ENCODE measurements around the gene MECP2.

MECP2 gene

DNA sequence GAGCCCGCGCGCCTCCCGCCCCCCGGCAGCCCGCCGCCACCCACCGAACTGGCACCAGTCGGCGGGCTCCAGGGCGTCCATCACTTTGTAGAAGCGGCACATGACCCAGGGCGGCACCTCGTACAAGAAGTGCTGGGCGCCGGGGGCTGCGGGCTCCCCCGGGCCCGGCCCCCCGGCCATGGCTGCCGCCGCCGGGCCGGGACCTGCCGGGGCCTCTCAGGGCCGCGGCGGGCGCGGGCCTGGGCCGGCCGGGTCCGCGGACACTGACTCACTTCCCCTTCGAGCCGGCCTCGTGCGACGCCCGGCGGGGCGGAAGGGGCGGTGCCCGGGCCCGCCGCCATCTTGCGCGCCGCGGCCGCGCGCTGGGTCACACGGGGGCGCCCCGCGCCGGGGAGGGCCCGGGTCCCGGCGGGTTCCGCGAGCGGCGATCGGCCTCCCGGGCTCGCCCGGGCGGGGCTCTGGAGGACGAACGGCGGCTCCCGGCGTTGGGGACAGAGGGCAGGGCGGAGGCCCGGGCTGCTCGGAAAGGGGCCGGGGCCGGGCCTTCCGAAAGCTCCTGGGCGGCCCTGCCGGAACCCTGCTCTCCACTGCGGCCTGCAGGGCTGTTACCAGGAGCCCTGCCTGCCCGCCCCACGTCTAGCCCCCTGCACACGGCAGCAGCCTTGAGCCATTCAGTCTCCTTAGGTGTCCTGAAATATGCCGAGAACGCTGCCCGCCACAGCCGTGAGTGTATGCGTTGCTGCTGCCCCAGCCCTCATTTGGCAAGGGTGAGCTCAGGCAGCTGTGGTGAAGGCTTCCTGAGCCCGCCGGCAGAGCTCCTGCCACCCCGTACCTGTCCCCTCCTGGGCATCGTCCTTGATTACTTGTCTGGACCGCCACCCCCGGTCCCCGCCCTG lies 77.6 kb downstream of the MECP2 start, which contains the start of gene IRAK1:
IRAK1 (minus strand) TSS at position 270 of the 896 bp plus-strand sequence; CDS start at position 180, 90 bp downstream.
- H3K9ac ChIP-seq: peak within 1 kb of the TSS; percentile 93
- no peaks in the 10 kb centered on the region for H3K36me3 ChIP-seq (ENCODE audit: insufficient read depth)
- H3K4me1 ChIP-seq (ENCODE audit: low read depth, poor library complexity, severe bottlenecking): peaks cover 12% of the 10 kb centered on the region
- no peaks in the 10 kb centered on the region for H4K20me1 ChIP-seq (ENCODE audit: insufficient read depth)
- peak within 1 kb of the TSS; percentile 47 for H3K4me2 ChIP-seq
- H3K4me3 ChIP-seq (IDR thresholded peaks at IDR 0.05; ENCODE audit: insufficient read depth, low read depth, low read length): no peak within 1 kb of the TSS
- H3K27me3 ChIP-seq (ENCODE audit: insufficient read depth, low read depth): no peaks in the 10 kb centered on the region
- peaks cover 36% of the 10 kb centered on the region for H3K79me2 ChIP-seq (ENCODE audit: insufficient read depth, low read depth)
- TF ChIP-seq, protein P1, sequence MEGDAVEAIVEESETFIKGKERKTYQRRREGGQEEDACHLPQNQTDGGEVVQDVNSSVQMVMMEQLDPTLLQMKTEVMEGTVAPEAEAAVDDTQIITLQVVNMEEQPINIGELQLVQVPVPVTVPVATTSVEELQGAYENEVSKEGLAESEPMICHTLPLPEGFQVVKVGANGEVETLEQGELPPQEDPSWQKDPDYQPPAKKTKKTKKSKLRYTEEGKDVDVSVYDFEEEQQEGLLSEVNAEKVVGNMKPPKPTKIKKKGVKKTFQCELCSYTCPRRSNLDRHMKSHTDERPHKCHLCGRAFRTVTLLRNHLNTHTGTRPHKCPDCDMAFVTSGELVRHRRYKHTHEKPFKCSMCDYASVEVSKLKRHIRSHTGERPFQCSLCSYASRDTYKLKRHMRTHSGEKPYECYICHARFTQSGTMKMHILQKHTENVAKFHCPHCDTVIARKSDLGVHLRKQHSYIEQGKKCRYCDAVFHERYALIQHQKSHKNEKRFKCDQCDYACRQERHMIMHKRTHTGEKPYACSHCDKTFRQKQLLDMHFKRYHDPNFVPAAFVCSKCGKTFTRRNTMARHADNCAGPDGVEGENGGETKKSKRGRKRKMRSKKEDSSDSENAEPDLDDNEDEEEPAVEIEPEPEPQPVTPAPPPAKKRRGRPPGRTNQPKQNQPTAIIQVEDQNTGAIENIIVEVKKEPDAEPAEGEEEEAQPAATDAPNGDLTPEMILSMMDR (conservative IDR thresholded peaks at IDR 0.05; ENCODE audit: low read depth, low read length): no peak
- peak within 1 kb of the TSS; percentile 84 for H3K27ac ChIP-seq
- H2AFZ ChIP-seq (ENCODE audit: low read depth): no peak within 1 kb of the TSS; the same call in 1 of the 2 replicates

DNA sequence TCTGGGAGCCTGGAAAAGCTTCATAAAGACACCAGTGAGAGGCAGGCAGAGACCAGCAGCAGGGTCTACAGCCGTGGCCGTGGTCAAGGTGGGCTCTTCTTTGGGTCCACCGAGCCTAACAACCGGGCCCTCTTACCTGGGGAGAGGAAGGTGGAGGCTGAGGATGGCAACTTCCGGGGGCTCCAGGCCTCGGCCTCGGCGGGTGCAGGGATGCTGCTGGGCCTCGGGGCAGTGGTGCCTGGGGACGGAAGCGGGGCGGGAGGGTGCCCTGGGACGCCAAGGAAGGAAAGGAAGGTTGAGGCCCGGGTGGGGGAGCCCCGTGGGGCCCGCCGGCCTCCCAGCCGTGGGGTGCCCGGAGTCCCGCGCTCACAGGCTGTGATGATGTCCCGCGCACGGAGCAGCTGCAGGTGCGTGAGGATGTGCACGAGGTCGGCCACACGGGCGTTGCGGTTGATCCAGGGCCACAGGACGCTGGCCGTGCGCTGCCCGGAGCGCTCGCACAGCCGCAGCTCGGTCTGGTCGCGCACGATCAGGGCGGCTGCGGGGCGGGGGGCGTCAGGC lies 78.4 kb downstream of the MECP2 start:
- H3K4me2 ChIP-seq: peak overlapping the region; percentile 47; the same call in 1 of the 2 replicates

DNA sequence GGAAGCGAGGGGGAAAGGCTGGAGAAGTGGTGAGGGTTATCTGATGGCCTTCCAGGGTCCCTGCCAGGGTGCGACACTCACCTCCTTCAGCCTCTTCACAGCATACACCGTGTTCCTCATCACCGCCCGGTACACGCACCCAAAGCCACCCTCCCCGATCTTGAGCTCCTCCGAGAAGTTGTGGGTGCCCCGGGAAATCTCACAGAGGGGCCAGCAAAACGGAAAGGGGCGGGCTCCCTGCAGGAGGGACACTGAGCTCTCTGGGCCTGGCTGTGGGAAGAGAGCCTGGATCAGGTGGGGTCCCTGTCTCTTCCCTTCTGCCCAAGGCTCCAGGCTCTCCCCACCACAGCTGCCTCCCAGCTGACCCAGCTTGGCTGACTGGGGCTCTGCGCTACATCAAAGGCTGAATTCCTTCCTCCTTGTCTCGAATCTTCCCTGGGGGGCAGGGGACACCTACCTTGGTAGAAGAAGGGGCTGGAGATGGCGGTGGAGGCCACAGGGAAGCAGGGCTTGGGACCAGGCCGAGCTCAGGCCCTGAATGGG lies 78.9 kb downstream of the MECP2 start:
- H3K79me2 ChIP-seq (ENCODE audit: insufficient read depth, low read depth): peaks cover 36% of the 10 kb centered on the region
- no peak overlapping the region for H2AFZ ChIP-seq (ENCODE audit: low read depth)
- H3K27me3 ChIP-seq (ENCODE audit: insufficient read depth, low read depth): no peaks in the 10 kb centered on the region
- H3K36me3 ChIP-seq (ENCODE audit: insufficient read depth): 0 out of 2 replicates have a peak, but pooled peaks cover 2% of the 10 kb centered on the region
- peak overlapping the region; percentile 73 for H3K27ac ChIP-seq
- peak overlapping the region; percentile 93 for H3K9ac ChIP-seq
- no peak overlapping the region for H3K4me3 ChIP-seq (IDR thresholded peaks at IDR 0.05; ENCODE audit: insufficient read depth, low read depth, low read length)
- TF ChIP-seq, protein P1 (conservative IDR thresholded peaks at IDR 0.05; ENCODE audit: low read depth, low read length): no peak
- H4K20me1 ChIP-seq (ENCODE audit: insufficient read depth): no peaks in the 10 kb centered on the region
- peak overlapping the region; percentile 47 for H3K4me2 ChIP-seq
- peaks cover 16% of the 10 kb centered on the region for H3K4me1 ChIP-seq (ENCODE audit: low read depth, poor library complexity, severe bottlenecking)

More for the DNA sequence above, 78.4 kb downstream of the MECP2 start:
- no peaks in the 10 kb centered on the region for H3K36me3 ChIP-seq (ENCODE audit: insufficient read depth)
- TF ChIP-seq, protein P1 (conservative IDR thresholded peaks at IDR 0.05; ENCODE audit: low read depth, low read length): no peak
- no peaks in the 10 kb centered on the region for H4K20me1 ChIP-seq (ENCODE audit: insufficient read depth)
- H3K4me1 ChIP-seq (ENCODE audit: low read depth, poor library complexity, severe bottlenecking): peaks cover 12% of the 10 kb centered on the region
- no peak overlapping the region for H3K4me3 ChIP-seq (IDR thresholded peaks at IDR 0.05; ENCODE audit: insufficient read depth, low read depth, low read length)
- no peak overlapping the region; the same call in 1 of the 2 replicates for H2AFZ ChIP-seq (ENCODE audit: low read depth)
- H3K9ac ChIP-seq: peak overlapping the region; percentile 93
- peaks cover 36% of the 10 kb centered on the region for H3K79me2 ChIP-seq (ENCODE audit: insufficient read depth, low read depth)
- H3K27me3 ChIP-seq (ENCODE audit: insufficient read depth, low read depth): no peaks in the 10 kb centered on the region
- H3K27ac ChIP-seq: peak overlapping the region; percentile 73

DNA sequence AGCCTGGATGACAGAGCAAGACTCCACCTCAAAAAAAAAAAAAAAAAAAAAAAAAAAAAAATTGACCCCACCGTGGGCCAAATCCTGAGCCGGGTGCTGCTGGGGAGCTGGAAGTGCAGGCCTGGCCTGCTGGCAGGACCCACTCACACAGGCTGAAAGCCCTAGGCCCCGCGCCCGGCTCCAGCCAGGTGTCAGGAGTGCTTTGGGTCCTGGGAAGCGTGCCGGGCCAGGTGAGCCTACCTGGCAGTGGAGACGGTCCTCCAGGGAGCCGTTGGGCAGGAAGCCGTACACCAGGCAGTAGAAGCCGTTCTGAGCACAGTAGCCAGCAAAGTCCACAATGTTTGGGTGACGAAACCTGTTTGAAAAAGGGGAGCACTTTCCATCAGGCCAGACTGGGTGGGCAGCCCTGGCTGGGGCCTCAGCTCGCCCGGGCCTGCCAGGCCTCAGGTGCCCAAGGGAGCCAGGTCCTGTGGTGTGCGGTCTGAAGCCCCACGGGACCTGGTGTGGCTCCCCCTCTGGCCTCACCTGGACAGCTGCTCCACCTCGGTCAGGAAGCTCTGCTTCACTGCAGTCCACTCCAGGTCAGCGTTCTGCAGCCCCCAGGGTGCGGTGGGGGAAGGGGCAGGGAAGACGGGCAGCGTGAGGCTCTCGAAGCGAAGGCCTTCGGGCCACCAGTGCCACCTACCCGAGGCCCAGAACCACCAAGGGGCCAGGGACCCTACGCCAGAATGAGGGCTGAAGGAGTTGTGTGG lies 79.6 kb downstream of the MECP2 start:
- no peak overlapping the region for H3K4me3 ChIP-seq (IDR thresholded peaks at IDR 0.05; ENCODE audit: insufficient read depth, low read depth, low read length)
- H3K79me2 ChIP-seq (ENCODE audit: insufficient read depth, low read depth): peaks cover 36% of the 10 kb centered on the region
- no peak overlapping the region for H2AFZ ChIP-seq (ENCODE audit: low read depth)
- peaks cover 21% of the 10 kb centered on the region for H3K4me1 ChIP-seq (ENCODE audit: low read depth, poor library complexity, severe bottlenecking)
- TF ChIP-seq, protein P1 (conservative IDR thresholded peaks at IDR 0.05; ENCODE audit: low read depth, low read length): no peak
- H3K4me2 ChIP-seq: peak overlapping the region; percentile 47
- H3K27ac ChIP-seq: peak overlapping the region; percentile 73; the same call in 1 of the 2 replicates
- H3K9ac ChIP-seq: peak overlapping the region; percentile 93; the same call in 1 of the 2 replicates
- no peaks in the 10 kb centered on the region for H3K27me3 ChIP-seq (ENCODE audit: insufficient read depth, low read depth)
- 0 out of 2 replicates have a peak, but pooled peaks cover 5% of the 10 kb centered on the region for H3K36me3 ChIP-seq (ENCODE audit: insufficient read depth)
- no peaks in the 10 kb centered on the region for H4K20me1 ChIP-seq (ENCODE audit: insufficient read depth)
